ENCODE measurements around the gene KLHL29.
"Not testable (repeated sequence)": the region's sequence is repeated elsewhere in the genome, so short reads cannot be mapped to it uniquely, and the experiment has no call there.

Gene KLHL29

GRCh38 chr2:23703583-23704385 lies 318.8 kb downstream of the KLHL29 start:
- no peak for DNase-seq

- no peak for DNase-seq
These were observed 321.0 kb downstream of the KLHL29 start for GRCh38 chr2:23705771-23706612.

- no peak for DNase-seq
These were observed 321.7 kb downstream of the KLHL29 start for GRCh38 chr2:23706613-23707078.

- no peak for DNase-seq
These were observed 322.1 kb downstream of the KLHL29 start for GRCh38 chr2:23707096-23707495.

GRCh38 chr2:23708771-23709170 lies 323.8 kb downstream of the KLHL29 start:
- DNase-seq = no peak

GRCh38 chr2:23709311-23709710 lies 324.3 kb downstream of the KLHL29 start:
- no peak for DNase-seq

- DNase-seq = no peak
These were observed 327.2 kb downstream of the KLHL29 start for GRCh38 chr2:23711979-23712755.

- no peak for DNase-seq
These were observed 327.8 kb downstream of the KLHL29 start for GRCh38 chr2:23712756-23713151.

GRCh38 chr2:23713351-23713750 lies 328.4 kb downstream of the KLHL29 start:
- DNase-seq = no peak

- no peak for DNase-seq
These were observed 334.1 kb downstream of the KLHL29 start for GRCh38 chr2:23718931-23719700.

- no peak for DNase-seq
These were observed 334.7 kb downstream of the KLHL29 start for GRCh38 chr2:23719716-23720115.

GRCh38 chr2:23720705-23721453 lies 335.9 kb downstream of the KLHL29 start:
- DNase-seq = no peak

GRCh38 chr2:23721454-23721826 lies 336.5 kb downstream of the KLHL29 start:
- DNase-seq = no peak

GRCh38 chr2:23722255-23722654 lies 337.3 kb downstream of the KLHL29 start:
- no peak for DNase-seq

- DNase-seq = not testable (repeated sequence)
These were observed 338.1 kb downstream of the KLHL29 start for GRCh38 chr2:23723029-23723428.

- DNase-seq = no peak
These were observed 349.4 kb downstream of the KLHL29 start for GRCh38 chr2:23734416-23734815.

GRCh38 chr2:23736783-23737182 lies 351.8 kb downstream of the KLHL29 start:
- DNase-seq = not testable (repeated sequence)

- peak in 1 of 2 experiments; percentile 12 for DNase-seq
These were observed 360.2 kb downstream of the KLHL29 start for GRCh38 chr2:23745068-23745725.

GRCh38 chr2:23745726-23746105 lies 360.7 kb downstream of the KLHL29 start:
- DNase-seq = peak; percentile 79 to 94

- no peak for DNase-seq
These were observed 361.3 kb downstream of the KLHL29 start for GRCh38 chr2:23746141-23746863.

All from NCI-H524 (cell line).